SK-N-SH treated with all-trans-retinoic acid at 6 μM for 48 hours (cell line): ENCODE measurements around the gene CYP2B6.

Experiments
- CSDC2 ChIP-seq: fragments of 250-450 bp; sonication (Bioruptor Pico); IDR thresholded peaks from 2 replicates; pipeline ENCODE4 v1.5.0; 2020; ENCODE audit warnings: mild to moderate bottlenecking, moderate library complexity
- GLIS3 ChIP-seq: fragments of 250-450 bp; sonication (Bioruptor Pico); IDR thresholded peaks from 2 replicates; pipeline ENCODE4 v1.5.0; 2020; ENCODE audit warnings: mild to moderate bottlenecking, moderate library complexity
- PPARA ChIP-seq: fragments of 250-450 bp; sonication (Bioruptor Pico); IDR thresholded peaks from 2 replicates; pipeline ENCODE4 v1.5.0; 2020; ENCODE audit warnings: mild to moderate bottlenecking, borderline replicate concordance
- ZFP3 ChIP-seq: fragments of 250-450 bp; sonication (Bioruptor Pico); IDR thresholded peaks from 2 replicates; pipeline ENCODE4 v1.5.0; 2020; ENCODE audit warnings: mild to moderate bottlenecking, moderate library complexity
- ZNF565 ChIP-seq: fragments of 450-650 bp; formaldehyde crosslinking; conservative IDR thresholded peaks from 2 replicates; pipeline ENCODE4 v1.5.0; 2020; ENCODE audit warnings: low read depth, mild to moderate bottlenecking, moderate library complexity
- TF ChIP-seq, protein P1 (sequence below): fragments of 250-450 bp; sonication (Bioruptor Pico); IDR thresholded peaks from 2 replicates; pipeline ENCODE4 v1.5.0; 2020; ENCODE audit warnings: mild to moderate bottlenecking, moderate library complexity
- TF ChIP-seq, protein P2 (sequence below): fragments of 250-450 bp; sonication (Bioruptor Pico); IDR thresholded peaks from 2 replicates; pipeline ENCODE4 v1.8.0; 2021; ENCODE audit warnings: low read depth, mild to moderate bottlenecking, moderate library complexity, borderline replicate concordance
- TF ChIP-seq, protein P3 (sequence below): fragments of 250-450 bp; sonication (Bioruptor Pico); IDR thresholded peaks from 2 replicates; pipeline ENCODE4 v1.5.1; 2020; ENCODE audit warnings: low read depth, mild to moderate bottlenecking, moderate library complexity

DNA sequence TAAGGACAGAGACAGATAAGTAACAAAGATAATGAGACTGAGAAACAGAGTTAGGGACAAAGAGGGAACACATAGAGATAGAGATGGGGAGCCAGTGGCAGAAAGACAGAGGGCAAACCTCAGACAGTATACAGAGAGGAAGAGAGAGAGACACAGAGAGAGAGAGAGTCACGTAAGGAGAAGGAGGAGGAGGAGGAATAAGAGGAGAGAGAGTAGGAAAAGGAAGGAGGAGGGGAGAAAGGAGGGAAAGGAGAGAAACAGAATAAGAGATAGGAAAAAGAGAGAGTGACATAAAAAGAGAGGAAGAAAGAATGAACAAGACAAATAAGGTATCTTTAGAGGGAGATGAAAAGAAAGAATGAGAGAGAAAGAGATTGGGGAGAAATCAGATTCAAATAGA is 23.6 kb downstream of the CYP2B6 start:
- no peak for TF ChIP-seq PPARA (CRISPR knock-in tag)
- TF ChIP-seq, protein P1, sequence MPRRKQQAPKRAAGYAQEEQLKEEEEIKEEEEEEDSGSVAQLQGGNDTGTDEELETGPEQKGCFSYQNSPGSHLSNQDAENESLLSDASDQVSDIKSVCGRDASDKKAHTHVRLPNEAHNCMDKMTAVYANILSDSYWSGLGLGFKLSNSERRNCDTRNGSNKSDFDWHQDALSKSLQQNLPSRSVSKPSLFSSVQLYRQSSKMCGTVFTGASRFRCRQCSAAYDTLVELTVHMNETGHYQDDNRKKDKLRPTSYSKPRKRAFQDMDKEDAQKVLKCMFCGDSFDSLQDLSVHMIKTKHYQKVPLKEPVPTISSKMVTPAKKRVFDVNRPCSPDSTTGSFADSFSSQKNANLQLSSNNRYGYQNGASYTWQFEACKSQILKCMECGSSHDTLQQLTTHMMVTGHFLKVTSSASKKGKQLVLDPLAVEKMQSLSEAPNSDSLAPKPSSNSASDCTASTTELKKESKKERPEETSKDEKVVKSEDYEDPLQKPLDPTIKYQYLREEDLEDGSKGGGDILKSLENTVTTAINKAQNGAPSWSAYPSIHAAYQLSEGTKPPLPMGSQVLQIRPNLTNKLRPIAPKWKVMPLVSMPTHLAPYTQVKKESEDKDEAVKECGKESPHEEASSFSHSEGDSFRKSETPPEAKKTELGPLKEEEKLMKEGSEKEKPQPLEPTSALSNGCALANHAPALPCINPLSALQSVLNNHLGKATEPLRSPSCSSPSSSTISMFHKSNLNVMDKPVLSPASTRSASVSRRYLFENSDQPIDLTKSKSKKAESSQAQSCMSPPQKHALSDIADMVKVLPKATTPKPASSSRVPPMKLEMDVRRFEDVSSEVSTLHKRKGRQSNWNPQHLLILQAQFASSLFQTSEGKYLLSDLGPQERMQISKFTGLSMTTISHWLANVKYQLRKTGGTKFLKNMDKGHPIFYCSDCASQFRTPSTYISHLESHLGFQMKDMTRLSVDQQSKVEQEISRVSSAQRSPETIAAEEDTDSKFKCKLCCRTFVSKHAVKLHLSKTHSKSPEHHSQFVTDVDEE (CRISPR knock-in tag): no peak
- TF ChIP-seq, protein P2, sequence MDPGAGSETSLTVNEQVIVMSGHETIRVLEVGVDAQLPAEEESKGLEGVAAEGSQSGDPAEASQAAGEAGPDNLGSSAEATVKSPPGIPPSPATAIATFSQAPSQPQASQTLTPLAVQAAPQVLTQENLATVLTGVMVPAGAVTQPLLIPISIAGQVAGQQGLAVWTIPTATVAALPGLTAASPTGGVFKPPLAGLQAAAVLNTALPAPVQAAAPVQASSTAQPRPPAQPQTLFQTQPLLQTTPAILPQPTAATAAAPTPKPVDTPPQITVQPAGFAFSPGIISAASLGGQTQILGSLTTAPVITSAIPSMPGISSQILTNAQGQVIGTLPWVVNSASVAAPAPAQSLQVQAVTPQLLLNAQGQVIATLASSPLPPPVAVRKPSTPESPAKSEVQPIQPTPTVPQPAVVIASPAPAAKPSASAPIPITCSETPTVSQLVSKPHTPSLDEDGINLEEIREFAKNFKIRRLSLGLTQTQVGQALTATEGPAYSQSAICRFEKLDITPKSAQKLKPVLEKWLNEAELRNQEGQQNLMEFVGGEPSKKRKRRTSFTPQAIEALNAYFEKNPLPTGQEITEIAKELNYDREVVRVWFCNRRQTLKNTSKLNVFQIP (CRISPR knock-in tag): no peak
- no peak for TF ChIP-seq ZNF565 (CRISPR knock-in tag)
- TF ChIP-seq GLIS3 (CRISPR knock-in tag): no peak
- TF ChIP-seq, protein P3, sequence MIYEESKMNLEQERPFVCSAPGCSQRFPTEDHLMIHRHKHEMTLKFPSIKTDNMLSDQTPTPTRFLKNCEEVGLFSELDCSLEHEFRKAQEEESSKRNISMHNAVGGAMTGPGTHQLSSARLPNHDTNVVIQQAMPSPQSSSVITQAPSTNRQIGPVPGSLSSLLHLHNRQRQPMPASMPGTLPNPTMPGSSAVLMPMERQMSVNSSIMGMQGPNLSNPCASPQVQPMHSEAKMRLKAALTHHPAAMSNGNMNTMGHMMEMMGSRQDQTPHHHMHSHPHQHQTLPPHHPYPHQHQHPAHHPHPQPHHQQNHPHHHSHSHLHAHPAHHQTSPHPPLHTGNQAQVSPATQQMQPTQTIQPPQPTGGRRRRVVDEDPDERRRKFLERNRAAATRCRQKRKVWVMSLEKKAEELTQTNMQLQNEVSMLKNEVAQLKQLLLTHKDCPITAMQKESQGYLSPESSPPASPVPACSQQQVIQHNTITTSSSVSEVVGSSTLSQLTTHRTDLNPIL (CRISPR knock-in tag): no peak
- TF ChIP-seq CSDC2 (CRISPR knock-in tag): no peak
- no peak for TF ChIP-seq ZFP3 (CRISPR knock-in tag)
